ENCODE data around the gene CYP46A1.

DNA sequence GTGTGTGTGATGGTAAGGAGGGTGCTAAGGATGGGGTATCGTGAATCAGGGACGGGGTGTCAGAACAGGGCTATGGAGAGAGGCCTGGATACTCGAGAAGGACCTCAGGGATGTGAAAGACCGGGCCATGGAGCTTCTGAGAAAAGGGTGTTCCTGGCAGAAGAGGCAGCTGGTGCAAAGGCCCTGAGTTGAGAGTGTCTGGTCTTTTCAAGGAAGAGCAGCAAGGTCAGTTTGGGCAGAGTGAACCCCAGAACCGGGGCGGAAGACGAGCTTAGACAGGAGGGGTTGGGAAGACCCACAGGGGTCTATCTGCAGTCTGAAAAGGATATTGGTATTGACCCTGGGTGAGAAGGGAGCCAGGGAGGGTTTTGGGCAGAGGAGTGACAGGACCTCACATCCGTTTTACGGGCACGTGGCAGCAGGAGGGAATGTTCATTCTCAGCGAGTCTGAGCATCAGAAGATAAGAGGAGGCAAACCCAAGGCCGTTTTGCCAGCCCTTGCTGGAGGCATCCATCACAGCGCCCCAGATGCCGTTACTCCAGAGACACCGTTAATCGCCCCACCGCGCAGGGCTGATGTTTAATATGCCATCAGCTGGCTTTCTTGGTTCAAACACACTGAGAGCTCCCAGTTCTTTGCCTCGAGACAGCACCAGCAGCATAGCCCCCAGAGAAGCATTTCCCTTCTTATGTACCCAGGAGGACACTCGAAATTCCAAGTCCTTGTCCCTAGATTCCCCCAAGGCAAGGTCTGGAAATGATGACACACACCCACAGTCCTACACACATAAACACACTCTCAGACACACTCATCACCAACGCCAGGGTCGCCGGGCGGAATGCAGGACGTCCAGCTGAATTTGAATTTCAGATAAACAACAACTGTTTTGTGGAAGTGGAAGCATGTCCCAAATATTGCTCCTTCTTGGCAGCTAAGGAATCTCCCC, 67.7 kb downstream of the CYP46A1 start:
- TF ChIP-seq, protein P1, sequence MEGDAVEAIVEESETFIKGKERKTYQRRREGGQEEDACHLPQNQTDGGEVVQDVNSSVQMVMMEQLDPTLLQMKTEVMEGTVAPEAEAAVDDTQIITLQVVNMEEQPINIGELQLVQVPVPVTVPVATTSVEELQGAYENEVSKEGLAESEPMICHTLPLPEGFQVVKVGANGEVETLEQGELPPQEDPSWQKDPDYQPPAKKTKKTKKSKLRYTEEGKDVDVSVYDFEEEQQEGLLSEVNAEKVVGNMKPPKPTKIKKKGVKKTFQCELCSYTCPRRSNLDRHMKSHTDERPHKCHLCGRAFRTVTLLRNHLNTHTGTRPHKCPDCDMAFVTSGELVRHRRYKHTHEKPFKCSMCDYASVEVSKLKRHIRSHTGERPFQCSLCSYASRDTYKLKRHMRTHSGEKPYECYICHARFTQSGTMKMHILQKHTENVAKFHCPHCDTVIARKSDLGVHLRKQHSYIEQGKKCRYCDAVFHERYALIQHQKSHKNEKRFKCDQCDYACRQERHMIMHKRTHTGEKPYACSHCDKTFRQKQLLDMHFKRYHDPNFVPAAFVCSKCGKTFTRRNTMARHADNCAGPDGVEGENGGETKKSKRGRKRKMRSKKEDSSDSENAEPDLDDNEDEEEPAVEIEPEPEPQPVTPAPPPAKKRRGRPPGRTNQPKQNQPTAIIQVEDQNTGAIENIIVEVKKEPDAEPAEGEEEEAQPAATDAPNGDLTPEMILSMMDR (tag by site-specific recombination; IDR thresholded peaks at IDR 0.05) = no peak
- TF ChIP-seq ZNF530 (tag by site-specific recombination; IDR thresholded peaks at IDR 0.05; ENCODE audit: low read depth) = no peak
- TF ChIP-seq MYNN (tag by site-specific recombination; IDR thresholded peaks at IDR 0.05; ENCODE audit: borderline replicate concordance) = no peak
- TF ChIP-seq ZNF121 (tag by site-specific recombination; IDR thresholded peaks at IDR 0.05) = no peak
- TF ChIP-seq ZNF248 (tag by site-specific recombination; IDR thresholded peaks at IDR 0.05) = no peak
- TF ChIP-seq ZNF404 (tag by site-specific recombination; IDR thresholded peaks at IDR 0.05) = no peak
- TF ChIP-seq, protein P2, sequence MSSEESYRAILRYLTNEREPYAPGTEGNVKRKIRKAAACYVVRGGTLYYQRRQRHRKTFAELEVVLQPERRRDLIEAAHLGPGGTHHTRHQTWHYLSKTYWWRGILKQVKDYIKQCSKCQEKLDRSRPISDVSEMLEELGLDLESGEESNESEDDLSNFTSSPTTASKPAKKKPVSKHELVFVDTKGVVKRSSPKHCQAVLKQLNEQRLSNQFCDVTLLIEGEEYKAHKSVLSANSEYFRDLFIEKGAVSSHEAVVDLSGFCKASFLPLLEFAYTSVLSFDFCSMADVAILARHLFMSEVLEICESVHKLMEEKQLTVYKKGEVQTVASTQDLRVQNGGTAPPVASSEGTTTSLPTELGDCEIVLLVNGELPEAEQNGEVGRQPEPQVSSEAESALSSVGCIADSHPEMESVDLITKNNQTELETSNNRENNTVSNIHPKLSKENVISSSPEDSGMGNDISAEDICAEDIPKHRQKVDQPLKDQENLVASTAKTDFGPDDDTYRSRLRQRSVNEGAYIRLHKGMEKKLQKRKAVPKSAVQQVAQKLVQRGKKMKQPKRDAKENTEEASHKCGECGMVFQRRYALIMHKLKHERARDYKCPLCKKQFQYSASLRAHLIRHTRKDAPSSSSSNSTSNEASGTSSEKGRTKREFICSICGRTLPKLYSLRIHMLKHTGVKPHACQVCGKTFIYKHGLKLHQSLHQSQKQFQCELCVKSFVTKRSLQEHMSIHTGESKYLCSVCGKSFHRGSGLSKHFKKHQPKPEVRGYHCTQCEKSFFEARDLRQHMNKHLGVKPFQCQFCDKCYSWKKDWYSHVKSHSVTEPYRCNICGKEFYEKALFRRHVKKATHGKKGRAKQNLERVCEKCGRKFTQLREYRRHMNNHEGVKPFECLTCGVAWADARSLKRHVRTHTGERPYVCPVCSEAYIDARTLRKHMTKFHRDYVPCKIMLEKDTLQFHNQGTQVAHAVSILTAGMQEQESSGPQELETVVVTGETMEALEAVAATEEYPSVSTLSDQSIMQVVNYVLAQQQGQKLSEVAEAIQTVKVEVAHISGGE (tag by site-specific recombination; conservative IDR thresholded peaks at IDR 0.05; ENCODE audit: low read depth) = no peak
- no peak for TF ChIP-seq ZNF184 (tag by site-specific recombination; IDR thresholded peaks at IDR 0.05)
- no peak for TF ChIP-seq ZNF169 (tag by site-specific recombination; IDR thresholded peaks at IDR 0.05)
- TF ChIP-seq, protein P3, sequence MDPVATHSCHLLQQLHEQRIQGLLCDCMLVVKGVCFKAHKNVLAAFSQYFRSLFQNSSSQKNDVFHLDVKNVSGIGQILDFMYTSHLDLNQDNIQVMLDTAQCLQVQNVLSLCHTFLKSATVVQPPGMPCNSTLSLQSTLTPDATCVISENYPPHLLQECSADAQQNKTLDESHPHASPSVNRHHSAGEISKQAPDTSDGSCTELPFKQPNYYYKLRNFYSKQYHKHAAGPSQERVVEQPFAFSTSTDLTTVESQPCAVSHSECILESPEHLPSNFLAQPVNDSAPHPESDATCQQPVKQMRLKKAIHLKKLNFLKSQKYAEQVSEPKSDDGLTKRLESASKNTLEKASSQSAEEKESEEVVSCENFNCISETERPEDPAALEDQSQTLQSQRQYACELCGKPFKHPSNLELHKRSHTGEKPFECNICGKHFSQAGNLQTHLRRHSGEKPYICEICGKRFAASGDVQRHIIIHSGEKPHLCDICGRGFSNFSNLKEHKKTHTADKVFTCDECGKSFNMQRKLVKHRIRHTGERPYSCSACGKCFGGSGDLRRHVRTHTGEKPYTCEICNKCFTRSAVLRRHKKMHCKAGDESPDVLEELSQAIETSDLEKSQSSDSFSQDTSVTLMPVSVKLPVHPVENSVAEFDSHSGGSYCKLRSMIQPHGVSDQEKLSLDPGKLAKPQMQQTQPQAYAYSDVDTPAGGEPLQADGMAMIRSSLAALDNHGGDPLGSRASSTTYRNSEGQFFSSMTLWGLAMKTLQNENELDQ (tag by site-specific recombination; IDR thresholded peaks at IDR 0.05; ENCODE audit: low read depth) = no peak
- TF ChIP-seq YY1 (tag by site-specific recombination; IDR thresholded peaks at IDR 0.05) = no peak
- TF ChIP-seq, protein P4, sequence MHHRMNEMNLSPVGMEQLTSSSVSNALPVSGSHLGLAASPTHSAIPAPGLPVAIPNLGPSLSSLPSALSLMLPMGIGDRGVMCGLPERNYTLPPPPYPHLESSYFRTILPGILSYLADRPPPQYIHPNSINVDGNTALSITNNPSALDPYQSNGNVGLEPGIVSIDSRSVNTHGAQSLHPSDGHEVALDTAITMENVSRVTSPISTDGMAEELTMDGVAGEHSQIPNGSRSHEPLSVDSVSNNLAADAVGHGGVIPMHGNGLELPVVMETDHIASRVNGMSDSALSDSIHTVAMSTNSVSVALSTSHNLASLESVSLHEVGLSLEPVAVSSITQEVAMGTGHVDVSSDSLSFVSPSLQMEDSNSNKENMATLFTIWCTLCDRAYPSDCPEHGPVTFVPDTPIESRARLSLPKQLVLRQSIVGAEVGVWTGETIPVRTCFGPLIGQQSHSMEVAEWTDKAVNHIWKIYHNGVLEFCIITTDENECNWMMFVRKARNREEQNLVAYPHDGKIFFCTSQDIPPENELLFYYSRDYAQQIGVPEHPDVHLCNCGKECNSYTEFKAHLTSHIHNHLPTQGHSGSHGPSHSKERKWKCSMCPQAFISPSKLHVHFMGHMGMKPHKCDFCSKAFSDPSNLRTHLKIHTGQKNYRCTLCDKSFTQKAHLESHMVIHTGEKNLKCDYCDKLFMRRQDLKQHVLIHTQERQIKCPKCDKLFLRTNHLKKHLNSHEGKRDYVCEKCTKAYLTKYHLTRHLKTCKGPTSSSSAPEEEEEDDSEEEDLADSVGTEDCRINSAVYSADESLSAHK (tag by site-specific recombination; IDR thresholded peaks at IDR 0.05) = no peak
- TF ChIP-seq ZNF670 (tag by site-specific recombination; IDR thresholded peaks at IDR 0.05; ENCODE audit: low read depth) = no peak
